ENCODE results near the gene SSTR5.

The SSTR5 gene

DNA sequence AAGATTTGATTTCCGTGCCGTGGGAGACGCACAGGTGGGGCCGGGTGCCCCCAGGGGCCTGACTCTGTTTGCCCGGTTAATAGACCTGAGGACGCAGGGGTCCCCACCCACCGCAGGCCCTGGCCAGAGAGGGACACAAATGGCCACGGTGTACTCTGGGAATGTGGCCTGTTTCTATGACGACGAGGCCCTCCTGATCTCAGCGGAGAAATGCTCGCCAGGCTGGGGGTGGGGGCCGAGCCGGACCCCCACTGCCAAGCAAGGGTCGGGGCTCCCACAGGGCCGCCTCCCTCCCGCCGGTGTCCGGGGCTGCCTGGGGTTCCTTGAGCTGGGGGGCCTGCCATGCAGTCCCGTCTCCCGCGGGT is 48.0 kb downstream of the SSTR5 start:
- in situ Hi-C loops (cut with HindIII; ENCODE audit: low sequenced_read_pairs) = no loop called here

DNA sequence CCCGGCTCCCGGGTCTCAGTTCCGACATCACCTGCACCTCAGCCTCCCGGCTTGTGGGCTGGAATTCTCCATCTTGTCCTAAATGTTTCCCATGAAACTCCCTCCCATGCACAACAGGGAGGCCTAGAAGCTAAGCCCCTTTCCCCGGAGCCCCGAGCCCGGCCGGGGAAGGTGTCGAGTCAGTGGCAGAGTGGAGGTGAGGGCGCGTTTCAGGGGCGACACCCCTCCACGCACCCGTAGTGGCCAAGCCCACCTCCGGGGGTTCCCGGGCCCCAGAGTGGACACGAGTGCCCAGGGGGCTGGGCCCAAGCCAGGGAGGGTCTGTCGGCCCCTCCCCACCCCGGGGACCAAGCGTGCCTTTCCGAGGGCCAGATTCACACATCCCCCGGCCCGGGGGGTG is 48.5 kb downstream of the SSTR5 start:
- in situ Hi-C loops (cut with HindIII; ENCODE audit: low sequenced_read_pairs) = no loop called here

DNA sequence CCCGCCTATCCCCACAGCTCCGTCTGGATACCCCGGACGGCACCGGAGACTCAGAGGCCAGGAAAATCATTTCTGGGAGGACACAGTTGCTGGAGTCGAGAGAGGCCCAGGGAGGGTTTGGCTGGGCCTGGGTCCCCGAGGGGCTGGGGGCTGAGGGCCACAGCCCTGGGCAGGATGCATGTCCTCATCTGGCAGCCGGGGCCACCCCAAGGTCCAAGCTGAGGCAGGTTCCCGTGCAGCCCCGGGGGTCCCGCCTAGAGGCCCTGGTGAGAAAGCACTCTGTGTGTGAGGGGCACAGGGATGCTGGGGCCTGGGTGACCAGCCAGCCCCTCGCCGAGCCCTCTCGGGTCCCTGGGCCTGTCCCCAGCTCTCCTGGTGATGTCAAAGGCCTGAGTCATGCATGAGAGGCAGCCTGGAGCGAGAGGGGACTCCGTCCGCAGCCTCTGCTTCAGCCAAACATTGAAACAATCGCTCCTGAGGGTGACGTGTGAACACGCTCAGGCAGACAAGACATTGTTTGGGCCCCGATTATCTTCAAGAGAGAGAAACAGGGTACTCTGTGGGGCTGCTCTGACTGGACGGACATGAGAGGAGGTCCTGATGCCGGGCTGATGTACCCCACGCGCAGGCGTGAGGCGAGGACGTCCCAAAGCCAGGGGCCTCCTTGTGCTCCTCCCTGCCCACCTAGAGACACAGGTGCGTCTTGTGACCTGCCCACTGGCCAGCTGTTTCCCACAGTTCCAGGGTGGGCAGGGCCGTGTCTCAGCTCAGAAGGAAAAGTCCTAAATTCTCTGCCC is 49.3 kb downstream of the SSTR5 start:
- in situ Hi-C loops (cut with HindIII; ENCODE audit: low sequenced_read_pairs) = no loop called here

DNA sequence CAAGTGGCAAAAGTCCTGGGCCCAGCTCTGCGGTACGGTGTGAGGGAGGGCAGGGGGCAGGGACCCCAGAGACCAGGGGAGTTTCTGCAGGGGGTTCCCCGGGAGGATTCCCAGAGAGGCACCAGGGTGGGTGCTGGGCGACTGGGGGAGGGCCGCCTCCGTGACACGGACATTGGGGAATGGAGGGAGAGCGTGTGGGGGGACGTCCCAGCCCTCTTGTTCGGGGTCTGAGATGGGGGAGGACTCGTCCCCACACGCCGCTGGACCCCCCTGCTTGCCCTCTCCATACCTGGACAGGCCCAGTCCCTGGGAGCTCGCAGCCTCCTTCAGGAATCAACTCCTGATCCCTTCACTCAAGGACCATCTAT is 49.8 kb downstream of the SSTR5 start:
- in situ Hi-C loops (cut with HindIII; ENCODE audit: low sequenced_read_pairs) = no loop called here

DNA sequence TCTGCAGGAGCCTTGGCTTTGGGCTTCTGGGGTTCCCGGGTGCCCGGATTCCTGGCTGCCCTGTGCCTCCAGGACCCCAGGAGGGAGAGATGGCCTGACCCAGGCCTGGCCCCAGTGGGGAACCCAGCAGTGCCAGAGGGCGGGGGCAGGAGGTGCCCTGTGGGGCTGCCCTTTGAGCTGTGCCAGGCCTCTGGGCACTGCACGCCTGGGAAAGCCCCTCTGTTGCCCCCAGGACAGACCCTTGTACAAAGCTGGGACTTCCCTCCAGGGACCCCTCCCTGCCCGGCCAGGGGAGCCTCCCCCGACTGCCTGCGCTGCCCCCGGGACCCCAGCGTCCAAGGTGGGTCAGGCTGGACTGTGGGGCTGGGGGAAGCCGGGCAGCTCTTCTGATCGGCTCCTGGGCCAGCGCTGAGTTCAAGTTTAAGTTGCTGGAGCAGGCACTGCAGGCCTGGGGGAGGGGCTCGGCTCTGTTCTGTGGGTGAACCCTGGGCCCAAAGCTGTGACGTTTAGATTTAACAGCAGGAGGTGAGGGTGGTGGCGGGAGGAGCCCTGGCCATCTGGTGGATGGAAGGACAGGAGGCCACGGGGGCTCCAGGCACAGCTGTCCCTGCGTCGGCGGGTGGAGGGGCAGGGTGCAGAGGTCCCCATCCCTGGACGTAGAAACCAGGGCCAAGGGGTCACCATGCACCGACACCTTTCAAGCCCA is 51.1 kb downstream of the SSTR5 start:
- in situ Hi-C loops (cut with HindIII; ENCODE audit: low sequenced_read_pairs) = no loop called here

DNA sequence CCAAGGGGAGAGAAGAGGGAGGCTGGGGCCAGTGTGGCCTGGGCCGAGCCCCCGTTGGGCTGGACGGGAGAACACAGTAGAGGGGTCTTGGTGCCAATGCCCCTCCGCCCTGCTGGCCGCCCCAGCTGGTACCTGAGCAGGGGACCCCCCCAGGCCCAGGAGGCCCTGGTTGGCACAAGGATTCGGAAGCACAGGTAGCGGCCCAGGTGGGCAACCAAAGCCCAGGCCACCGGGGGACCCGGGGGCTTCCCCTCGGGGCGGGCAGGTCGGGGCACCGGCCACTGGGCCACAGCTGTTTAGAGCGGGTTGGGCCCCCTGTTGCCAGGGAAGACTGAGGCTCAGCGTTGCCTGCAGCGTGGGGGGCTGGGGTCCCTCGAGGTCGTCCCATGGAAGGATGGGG is 51.7 kb downstream of the SSTR5 start:
- in situ Hi-C loops (cut with HindIII; ENCODE audit: low sequenced_read_pairs) = no loop called here

DNA sequence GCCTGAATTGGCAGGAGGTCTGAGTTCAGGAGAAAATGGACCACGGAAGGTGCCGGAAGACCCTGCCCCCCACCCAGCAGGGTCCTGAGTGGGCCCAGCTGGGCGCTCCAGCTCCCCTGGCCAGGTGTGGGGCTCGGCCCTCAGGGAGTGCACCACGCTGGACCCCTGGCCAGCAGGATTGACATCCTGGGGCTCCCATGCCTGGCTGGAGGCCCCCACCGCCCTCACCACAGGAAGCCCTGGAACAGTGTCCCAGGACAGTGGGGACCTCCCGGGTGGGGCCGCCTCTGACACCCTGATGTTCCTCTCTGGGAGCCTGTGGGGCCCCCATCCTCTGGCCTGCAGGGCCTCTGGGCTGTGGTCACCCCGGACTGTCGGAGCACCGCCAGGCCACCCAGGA is 52.2 kb downstream of the SSTR5 start:
- in situ Hi-C loops (cut with HindIII; ENCODE audit: low sequenced_read_pairs) = loop anchor here (25.0 kb wide), 1 partner anchor 137 kb away; the partner anchor contains the start of gene SOX8

DNA sequence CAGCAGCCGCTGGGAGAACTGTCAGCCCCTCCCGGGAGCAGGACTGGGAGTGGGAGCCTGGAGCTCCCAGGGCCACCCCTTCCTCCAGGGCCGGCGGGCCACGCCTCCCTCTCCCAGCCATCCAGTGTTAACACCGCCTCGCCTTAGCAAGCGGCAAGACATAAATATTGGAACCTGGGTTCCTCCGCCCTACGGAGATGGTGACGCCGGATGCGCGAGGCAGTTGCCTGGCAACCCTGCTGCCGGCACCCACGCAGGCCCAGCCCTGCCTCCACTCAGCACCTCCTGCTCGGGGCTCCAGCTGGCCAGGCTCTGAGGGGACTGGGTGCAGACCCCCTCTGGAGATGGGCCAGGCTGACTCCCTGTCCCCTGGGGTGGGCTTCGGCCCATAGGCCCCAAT is 52.9 kb downstream of the SSTR5 start:
- in situ Hi-C loops (cut with HindIII; ENCODE audit: low sequenced_read_pairs) = loop anchor here (25.0 kb wide), 1 partner anchor 138 kb away; the partner anchor contains the start of gene SOX8

DNA sequence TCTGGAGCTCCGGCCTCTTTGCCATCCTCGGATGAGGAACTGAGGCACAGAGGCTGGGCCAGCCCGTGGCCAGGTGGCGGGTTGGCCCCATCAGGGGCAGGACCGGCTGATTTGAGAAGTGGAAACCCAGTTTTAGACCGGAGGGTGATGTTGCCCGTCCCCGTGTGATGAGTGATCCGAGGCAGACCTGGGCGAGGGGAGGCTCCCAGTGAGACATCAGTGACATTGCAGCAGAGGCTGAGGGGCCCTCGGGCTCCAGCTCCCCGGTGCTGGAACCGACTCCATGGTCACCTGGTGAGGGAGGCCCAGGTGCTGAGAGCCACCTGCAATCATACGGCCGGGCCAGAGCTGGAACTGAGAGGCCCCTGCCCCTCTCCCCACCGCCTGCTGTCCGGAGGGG is 53.5 kb downstream of the SSTR5 start:
- in situ Hi-C loops (cut with HindIII; ENCODE audit: low sequenced_read_pairs) = loop anchor here (25.0 kb wide), 1 partner anchor 139 kb away; the partner anchor contains the start of gene SOX8

DNA sequence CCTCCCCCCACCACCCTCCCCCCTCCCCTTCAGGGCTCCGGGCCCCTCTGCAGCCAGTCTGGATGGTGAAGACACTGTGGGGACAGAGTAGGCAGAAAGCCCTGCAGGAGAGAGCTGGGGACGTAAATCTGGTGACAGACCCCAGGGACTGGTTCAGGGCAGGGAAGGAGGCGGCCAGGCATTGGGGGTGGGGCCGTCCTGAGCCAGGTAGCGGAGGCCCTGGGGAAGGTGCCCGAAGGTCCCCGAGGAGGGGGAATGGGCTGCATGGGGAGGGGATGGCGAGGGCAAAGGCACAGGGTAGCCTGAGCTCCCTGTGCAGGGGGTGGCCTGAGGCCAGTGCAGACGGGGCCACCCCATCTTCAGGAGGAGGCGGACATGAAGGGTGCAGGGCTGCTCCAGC is 54.0 kb downstream of the SSTR5 start:
- in situ Hi-C loops (cut with HindIII; ENCODE audit: low sequenced_read_pairs) = loop anchor here (25.0 kb wide), 1 partner anchor 139 kb away; the partner anchor contains the start of gene SOX8

DNA sequence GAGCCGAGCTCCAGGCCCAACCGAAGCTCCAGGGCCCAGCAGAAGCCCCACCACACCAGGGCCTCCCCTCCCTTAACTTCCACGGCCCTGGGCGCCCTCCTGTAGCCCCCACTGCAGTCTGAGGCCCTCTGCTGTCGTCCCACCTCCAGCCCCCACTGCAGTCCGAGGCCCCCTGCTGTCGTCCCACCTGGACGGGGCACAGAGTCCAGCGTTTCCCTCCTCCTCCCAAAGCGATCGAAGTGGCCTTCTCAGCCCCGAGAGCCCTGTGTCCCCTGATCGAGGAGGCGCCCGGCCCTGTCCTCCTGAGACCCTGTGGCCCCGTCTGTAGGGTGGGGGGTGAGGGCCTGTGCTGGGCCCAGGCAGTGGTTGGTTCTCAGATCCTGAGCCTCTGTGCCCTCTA is 54.6 kb downstream of the SSTR5 start:
- in situ Hi-C loops (cut with HindIII; ENCODE audit: low sequenced_read_pairs) = loop anchor here (25.0 kb wide), 1 partner anchor 140 kb away; the partner anchor contains the start of gene SOX8

DNA sequence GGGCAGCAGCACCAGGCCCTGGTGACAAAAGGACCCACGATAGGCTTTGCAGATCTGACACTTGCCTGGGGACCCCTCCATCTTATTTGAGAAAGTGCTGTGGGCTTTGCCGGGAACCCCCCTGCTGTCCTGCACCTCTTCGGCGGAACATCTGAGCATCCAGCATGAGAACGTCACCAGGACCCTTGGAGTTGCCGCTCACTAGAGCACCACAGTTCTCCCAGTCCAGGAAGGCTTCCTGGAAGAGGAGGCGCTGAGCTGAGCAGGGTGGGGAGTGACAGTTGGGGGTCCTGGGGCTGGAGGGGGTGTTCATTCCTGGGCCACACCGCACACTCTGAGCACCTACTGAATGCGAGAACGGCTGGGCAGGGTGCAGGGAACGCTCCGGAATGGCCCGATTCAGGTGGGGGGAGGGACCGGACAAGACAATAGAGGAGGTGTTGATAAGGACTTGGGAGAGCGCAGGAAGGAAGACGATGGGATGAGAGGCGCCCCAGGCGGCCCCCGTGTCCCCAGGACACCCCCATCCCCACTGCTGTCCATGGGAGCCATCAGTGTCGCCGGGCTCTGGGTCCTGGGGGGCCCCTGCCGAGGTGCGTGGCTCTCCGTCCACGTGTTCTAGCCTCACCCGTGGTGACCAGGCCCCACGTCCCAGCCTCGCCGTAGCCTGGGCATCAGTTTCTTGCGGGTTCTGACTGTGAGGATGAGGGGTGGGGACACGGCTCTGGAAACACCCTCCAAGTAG is 55.6 kb downstream of the SSTR5 start:
- in situ Hi-C loops (cut with HindIII; ENCODE audit: low sequenced_read_pairs) = loop anchor here (25.0 kb wide), 1 partner anchor 141 kb away; the partner anchor contains the start of gene SOX8

DNA sequence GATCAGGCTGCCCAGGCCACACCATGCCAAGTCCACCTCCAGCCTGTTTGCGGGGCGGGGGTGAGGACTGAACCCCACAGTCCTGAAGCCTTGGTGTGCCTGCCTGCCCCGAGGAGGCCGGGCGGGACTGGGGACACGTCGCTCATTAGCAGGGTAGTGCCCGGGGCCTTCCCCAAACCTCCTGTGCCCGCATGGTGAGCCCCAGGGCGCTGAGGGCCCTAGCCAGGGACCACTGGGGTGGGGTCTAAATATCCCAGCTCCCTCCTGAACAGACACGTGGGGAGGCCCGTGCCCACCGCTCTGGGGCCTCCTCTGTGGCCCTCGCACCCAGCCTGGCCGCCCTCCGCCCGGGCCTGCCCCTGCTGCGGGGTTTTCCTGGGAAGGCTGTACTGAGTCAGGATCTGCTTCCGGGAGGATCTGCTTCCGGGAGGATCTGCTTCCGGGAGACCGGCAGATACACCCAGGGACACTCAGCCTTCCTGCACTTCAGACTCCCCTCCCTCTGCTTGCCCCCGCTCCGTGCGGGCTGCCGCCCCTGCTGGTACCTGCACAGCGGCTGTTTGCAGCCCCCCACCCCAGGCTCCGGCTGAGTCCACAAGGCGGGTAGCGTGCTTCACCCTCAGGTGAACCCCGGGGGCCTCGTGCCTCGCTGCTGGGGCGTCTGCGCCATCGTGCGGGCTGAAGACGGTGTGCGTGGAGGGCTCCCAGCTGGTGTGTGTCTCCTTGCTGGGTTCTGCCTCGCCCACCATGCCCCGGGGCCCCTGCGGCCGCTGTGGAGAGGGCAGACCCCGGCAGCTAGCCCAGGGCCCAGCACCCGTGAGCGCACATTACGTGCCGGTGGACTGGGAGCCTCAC is 56.8 kb downstream of the SSTR5 start:
- in situ Hi-C loops (cut with HindIII; ENCODE audit: low sequenced_read_pairs) = loop anchor here (25.0 kb wide), 1 partner anchor 142 kb away; the partner anchor contains the start of gene SOX8

DNA sequence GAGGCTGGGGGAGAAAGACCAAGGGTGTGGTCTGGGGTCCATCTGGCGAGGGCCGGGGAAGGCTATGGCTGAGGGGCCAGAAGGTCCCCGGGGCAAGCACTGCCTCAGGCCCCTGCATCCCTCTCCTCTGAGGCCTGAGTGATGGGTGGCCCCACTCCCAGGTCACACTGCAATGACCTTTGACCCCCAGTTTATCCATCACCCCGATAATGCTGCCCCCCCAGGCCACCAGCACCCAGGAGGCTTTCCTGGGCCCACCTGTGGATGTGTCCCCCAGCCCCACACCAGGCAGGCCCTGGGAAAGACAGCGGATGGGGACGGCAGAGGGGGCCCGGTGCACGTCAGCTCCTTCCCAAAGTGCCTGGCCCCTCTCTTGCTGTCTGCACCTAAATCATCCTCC is 57.8 kb downstream of the SSTR5 start:
- in situ Hi-C loops (cut with HindIII; ENCODE audit: low sequenced_read_pairs) = loop anchor here (25.0 kb wide), 1 partner anchor 143 kb away; the partner anchor contains the start of gene SOX8
